ENCODE results near the gene FBXO24. TPM values are rescaled to one million over a fixed set of nuclear protein-coding genes. Genes with fewer than 3 reads are reported as not detected.
"Not testable (repeated sequence)": the region's sequence is repeated elsewhere in the genome, so short reads cannot be mapped to it uniquely, and the experiment has no call there.

Gene FBXO24
- polyA plus RNA-seq (ENCODE audit: insufficient read length in 3 of 3) = 1 to 10 TPM; 1.3 to 1.4 (median 1.4) TPM

GRCh38 chr7:100586266-100587025 is at the start of gene FBXO24:
Gene FBXO24 (plus strand): TSS chr7:100586328. CDS start chr7:100586626, 298 bp downstream.
- DNase-seq (ENCODE audit: low read depth in 3 of 3, low spot score in 2 of 3) = peak; percentile 99 to 100 (median 99)

- not testable (repeated sequence) for DNase-seq (ENCODE audit: low read depth in 3 of 3, low spot score in 2 of 3)
Measured at GRCh38 chr7:100536695-100537094, 49.4 kb upstream of the FBXO24 start.

GRCh38 chr7:100538348-100538653 is 47.8 kb upstream of the FBXO24 start:
- no peak for DNase-seq (ENCODE audit: low read depth in 3 of 3, low spot score in 2 of 3)

- peak; percentile 95 to 99 (median 98) for DNase-seq (ENCODE audit: low read depth in 3 of 3, low spot score in 2 of 3)
Measured at GRCh38 chr7:100538654-100539435, 47.3 kb upstream of the FBXO24 start, which contains the start of gene AGFG2. Gene AGFG2 (plus strand): TSS chr7:100539203. CDS start chr7:100539347, 144 bp downstream.

- DNase-seq (ENCODE audit: low read depth in 3 of 3, low spot score in 2 of 3) = no peak
Measured at GRCh38 chr7:100539436-100540006, 46.6 kb upstream of the FBXO24 start.

GRCh38 chr7:100540073-100540723 is 45.9 kb upstream of the FBXO24 start:
- no peak for DNase-seq (ENCODE audit: low read depth in 3 of 3, low spot score in 2 of 3)

- not testable (repeated sequence) for DNase-seq (ENCODE audit: low read depth in 3 of 3, low spot score in 2 of 3)
Measured at GRCh38 chr7:100541309-100541708, 44.8 kb upstream of the FBXO24 start.

- no peak for DNase-seq (ENCODE audit: low read depth in 3 of 3, low spot score in 2 of 3)
Measured at GRCh38 chr7:100543586-100543985, 42.5 kb upstream of the FBXO24 start.

GRCh38 chr7:100544386-100544785 is 41.7 kb upstream of the FBXO24 start:
- DNase-seq (ENCODE audit: low read depth in 3 of 3, low spot score in 2 of 3) = no peak

DNA sequence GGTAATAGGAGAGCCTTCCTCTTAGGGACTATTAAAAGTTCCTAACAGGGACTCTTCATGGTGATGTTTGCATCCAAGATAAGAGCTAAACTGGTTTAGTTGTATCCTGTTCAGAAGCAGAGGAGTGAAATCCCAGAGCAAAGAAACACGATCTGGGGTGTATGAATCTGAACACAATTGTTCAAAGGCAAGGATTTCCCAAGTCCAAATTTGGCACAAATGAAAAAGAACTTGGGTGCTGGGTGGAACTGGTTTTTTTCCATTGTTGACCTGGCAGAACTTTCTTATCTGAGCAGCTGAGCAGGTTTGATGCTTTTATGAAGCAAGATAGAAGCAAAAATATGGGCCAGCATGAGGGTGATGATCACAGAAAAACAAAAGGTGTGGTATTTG is 41.2 kb upstream of the FBXO24 start:
- no peak for DNase-seq (ENCODE audit: low read depth in 3 of 3, low spot score in 2 of 3)

DNA sequence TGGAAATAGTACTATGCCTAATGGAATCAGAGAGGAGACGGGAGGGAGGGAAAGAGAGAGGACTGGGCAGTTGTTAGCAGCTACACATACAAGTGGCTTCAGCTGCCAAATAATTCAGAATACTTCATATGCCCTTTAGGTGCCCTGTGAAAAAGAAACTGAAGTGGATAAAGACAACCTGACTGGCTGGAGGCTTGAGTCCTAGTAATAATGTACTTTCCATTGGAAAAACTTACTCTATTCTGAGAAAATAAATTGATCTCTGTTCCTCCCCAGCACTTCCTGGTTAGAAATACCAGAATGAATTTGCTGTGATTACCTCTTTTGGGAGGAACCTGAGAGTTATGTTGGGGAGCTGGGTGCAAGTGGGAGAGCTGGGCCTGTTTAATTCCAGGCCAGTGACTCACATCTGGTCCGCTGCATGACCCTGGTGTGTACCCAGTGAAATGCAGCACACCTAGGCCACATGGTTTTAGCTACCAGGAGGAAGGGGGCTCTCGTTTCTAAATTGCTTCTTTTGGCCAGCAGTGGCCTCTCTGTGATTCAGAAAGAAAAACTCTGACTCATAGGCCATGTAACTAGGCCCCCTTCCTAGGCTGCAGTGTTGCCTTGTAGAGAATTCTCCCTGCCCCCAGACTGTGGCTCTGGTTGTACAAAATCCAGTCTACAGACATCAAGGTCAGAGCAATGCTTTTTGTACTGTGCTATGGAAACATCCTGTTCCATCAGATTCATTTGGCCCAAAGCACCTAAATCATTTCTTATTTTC is 40.6 kb upstream of the FBXO24 start:
- no peak for DNase-seq (ENCODE audit: low read depth in 3 of 3, low spot score in 2 of 3)

GRCh38 chr7:100546129-100546925 is 39.8 kb upstream of the FBXO24 start:
- no peak for DNase-seq (ENCODE audit: low read depth in 3 of 3, low spot score in 2 of 3)

GRCh38 chr7:100546926-100547800 is 39.0 kb upstream of the FBXO24 start:
- no peak for DNase-seq (ENCODE audit: low read depth in 3 of 3, low spot score in 2 of 3)

GRCh38 chr7:100547872-100548271 is 38.3 kb upstream of the FBXO24 start:
- no peak for DNase-seq (ENCODE audit: low read depth in 3 of 3, low spot score in 2 of 3)

DNA sequence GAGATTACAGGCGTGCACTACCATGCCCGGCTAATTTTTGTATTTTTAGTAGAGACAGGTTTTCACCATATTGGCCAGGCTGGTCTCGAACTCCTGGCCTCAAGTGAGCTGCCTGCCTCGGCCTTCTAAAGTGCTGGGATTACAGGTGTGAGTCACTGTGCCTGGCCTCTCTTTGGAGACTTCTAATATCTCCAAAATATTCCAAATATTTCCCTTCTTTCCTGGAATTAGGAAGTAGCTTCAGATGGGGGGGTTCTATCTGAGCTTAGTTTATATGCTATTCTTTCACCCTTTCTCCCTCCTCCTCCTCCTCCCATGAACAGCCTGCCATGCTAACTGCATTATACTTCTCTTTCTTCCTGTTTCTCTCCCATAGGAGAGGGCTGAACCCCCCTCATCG is 37.7 kb upstream of the FBXO24 start:
- not testable (repeated sequence) for DNase-seq (ENCODE audit: low read depth in 3 of 3, low spot score in 2 of 3)

DNA sequence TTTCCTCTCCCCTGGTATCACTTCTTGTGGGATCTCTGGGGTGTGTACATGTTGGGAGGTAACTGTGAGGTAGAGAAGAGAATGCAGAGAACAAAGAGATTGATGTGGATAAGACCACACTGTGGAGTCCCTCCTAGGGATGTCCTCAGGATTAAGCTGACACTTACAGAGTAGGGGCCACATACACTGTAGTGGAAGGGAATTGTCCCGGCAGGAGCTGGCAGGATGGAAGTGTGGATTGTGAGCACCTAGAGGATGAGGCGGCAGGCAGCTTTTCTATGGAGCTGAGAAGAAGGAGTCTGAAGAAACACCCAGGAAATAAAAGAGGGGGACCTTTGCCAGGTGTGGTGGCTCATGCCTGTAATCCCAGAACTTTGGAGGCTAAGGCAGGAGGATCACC is 33.6 kb upstream of the FBXO24 start:
- no peak for DNase-seq (ENCODE audit: low read depth in 3 of 3, low spot score in 2 of 3)

DNA sequence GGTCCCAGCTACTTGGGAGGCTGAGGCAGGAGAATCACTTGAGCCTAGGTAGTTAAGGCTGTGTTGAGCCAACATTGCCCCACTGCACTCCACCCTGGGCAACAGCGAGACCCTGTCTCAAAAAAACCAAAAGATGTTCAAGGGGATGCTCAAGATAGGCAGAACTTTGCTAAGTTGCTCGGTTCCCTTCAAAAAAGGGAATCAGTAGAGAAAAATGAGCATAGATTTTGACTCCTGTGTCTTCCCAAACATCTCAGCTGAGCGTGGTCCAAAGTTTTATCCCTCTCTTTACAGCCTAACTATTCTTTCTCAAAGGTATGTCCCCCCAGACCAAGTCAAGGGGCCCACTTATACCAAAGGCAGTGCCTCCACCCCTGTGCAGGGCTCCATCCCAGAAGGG is 33.1 kb upstream of the FBXO24 start:
- no peak for DNase-seq (ENCODE audit: low read depth in 3 of 3, low spot score in 2 of 3)

DNA sequence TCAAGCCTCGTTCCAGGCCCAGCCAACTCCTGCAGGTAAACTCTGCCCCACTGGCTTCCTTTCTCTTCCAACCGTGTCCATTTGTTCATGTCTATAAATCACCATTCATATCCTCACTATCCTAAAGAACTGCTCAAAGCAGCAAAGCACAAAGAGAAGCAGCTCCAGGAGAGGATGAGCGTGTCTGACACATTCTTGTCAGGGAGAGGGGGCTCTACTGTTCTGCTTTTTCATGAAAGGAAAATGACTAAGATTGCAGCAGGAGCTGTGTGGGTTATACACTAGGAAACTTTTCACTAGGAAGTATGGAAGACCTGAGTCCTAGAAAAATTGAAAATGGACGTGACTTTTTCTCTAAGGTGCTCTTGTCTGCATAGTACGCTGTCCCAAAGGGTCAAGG is 30.4 kb upstream of the FBXO24 start:
- no peak for DNase-seq (ENCODE audit: low read depth in 3 of 3, low spot score in 2 of 3)

DNA sequence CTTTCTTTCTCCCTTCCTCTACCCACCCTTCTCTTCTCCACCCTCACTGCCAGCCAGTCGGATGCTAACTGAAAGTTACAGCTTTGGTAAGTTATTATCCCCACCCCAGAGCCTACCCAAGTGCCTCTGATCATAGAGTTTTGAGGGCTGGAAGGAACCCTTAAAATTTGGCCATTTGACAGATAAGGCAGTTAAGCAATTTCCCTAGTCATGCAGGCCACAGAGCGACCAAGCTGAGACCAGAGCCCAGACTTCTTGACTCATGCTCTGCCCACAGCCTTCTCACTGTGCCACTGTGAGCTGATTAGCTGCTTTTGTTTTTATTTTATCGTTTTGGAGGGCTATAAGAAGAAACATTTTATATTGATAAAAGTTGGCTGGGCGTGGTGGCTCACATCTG is 29.6 kb upstream of the FBXO24 start:
- no peak for DNase-seq (ENCODE audit: low read depth in 3 of 3, low spot score in 2 of 3)

All from right renal cortex interstitium (tissue), 3 donors.